ENCODE results near the gene SLITRK3.
A peak's percentile ranks its signal among the peaks of the same experiment; 100 is the strongest.

The SLITRK3 gene, protein sequence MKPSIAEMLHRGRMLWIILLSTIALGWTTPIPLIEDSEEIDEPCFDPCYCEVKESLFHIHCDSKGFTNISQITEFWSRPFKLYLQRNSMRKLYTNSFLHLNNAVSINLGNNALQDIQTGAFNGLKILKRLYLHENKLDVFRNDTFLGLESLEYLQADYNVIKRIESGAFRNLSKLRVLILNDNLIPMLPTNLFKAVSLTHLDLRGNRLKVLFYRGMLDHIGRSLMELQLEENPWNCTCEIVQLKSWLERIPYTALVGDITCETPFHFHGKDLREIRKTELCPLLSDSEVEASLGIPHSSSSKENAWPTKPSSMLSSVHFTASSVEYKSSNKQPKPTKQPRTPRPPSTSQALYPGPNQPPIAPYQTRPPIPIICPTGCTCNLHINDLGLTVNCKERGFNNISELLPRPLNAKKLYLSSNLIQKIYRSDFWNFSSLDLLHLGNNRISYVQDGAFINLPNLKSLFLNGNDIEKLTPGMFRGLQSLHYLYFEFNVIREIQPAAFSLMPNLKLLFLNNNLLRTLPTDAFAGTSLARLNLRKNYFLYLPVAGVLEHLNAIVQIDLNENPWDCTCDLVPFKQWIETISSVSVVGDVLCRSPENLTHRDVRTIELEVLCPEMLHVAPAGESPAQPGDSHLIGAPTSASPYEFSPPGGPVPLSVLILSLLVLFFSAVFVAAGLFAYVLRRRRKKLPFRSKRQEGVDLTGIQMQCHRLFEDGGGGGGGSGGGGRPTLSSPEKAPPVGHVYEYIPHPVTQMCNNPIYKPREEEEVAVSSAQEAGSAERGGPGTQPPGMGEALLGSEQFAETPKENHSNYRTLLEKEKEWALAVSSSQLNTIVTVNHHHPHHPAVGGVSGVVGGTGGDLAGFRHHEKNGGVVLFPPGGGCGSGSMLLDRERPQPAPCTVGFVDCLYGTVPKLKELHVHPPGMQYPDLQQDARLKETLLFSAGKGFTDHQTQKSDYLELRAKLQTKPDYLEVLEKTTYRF

DNA sequence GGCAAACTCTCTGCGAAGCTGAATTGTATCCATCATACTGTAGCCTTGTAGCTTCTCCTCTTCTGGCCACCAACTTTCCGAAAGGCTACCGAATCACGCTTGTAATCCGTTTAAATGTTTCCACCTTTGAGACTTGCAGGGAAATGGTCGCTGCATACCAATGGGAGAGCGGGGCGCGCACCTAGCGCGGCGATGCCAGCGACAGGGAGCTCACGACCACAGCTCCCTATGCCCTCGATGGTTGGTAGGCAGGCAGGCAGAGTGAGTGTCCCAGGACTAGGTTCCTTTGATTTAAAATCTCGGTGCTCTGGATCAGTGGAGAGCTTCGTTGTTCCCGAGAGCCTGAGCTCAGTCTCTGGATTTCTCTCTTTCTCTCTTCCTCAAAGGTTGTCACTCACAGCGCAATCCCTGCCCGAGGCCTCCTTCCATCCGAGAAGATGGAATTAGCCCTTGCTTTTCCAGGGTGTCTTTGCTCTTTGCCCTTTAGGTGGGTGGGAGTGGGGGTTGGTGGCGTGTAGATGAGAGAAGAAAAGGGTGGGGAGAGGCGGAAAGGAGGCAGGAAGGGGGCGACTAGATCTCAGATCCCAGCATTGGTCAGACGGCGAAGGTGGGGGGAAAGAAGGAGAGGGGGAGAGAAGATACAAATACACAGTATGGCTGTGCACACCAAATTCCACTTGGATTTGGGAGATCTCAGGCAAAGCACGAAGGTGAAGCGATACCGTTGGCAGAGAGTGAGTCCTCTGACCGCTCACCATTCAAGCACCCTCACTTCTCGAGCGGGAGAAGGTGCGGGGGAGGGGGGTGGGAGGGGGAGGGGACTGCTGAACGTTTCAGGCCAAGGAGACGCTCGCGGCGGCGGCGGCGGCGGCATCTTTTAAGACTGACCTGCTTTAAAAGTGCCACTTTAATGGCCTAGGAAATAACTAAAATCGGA, at the start of gene SLITRK3:
Gene SLITRK3 (minus strand): TSS at position 745 of the 937 bp plus-strand sequence. CDS start 5,554 bp downstream, outside the sequence.
- DNase-seq: peak; percentile 58

DNA sequence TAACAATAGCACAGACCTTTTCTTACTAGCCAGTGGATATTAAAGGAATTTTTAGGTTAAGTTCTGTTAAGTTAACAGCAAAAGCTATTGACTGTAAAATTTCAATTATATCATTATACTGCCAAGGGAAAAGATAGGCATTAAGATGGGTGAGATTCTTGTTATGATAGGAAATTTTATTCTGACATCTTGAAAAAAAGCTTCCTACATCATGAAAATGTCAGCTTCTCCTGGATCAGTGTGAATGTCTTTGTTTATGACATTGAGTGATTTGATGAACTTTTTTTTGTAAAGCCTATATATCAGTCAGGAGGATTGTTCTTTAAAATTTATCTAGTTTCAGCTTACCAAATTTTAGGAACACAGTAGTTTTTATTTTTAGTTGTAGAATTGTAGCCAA, 47.4 kb upstream of the SLITRK3 start:
- no peak for DNase-seq

DNA sequence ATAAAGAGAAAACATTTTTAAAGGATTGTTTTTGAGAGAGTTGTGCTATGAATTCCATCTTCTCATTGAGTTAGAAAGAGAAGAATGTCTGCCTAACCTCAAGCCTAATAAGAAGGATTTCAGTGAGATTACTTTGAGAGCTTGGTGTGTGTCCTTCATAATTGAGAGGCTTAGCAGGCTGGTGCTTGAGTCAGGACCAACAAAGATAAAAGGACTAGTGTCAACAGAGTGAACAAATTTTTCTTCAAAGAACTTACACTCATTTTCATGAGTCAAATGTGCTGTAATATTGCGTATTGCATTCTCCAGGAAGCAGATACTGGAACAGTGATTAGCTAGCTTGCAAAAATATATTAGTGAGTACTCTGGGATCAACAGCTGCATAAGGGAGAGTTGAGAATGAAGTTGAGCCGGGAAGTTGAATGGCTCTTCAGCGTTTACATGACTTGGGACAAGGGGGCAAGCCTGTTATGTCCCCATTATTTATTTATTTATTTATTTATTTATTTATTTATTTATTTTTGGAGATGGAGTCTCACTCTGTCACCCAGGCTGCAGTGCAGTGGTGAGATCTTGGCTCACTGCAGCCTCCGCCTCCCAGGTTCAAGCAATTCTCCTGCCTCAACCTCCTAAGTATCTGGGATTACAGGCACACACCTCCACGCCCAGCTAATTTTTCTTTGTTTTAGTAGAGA, 37.5 kb upstream of the SLITRK3 start:
- DNase-seq: no peak

DNA sequence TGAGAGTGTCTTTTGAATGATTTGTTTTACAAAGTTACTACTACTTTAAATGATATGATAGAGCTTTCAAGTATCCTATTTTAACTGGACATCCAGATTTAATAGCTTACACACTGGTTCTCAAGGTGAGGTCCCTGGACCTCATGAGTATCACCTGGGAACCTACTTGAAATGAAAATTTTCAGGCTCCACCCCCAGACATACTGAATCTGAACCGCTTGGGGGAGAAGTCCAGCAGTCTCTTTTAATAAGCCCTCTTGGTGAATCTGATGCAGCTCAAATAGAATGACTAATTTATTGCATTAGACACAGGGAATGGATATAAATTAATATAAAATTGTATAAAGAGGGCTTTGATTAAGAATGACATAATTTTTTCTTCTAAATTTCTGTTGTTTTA, 29.4 kb upstream of the SLITRK3 start:
- DNase-seq: no peak

DNA sequence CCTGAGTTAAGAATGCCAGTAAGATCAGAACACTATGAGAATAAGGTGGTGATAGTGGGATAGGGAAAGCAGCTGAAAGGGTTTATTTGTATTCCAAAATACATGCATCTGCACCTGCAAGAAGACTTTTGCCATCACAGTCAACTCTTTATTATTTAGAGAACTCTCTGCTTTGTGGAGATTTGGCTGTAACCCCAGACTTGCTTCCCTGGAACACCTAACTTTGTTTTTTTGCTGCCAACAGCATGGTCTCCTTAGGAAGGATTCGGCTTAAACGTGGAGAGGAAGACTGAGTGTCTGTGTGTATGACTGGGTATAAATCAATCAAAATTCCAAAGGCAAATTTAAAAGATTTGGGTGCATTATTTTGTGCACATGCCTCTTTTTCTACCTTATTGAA, 21.6 kb upstream of the SLITRK3 start:
- no peak for DNase-seq

DNA sequence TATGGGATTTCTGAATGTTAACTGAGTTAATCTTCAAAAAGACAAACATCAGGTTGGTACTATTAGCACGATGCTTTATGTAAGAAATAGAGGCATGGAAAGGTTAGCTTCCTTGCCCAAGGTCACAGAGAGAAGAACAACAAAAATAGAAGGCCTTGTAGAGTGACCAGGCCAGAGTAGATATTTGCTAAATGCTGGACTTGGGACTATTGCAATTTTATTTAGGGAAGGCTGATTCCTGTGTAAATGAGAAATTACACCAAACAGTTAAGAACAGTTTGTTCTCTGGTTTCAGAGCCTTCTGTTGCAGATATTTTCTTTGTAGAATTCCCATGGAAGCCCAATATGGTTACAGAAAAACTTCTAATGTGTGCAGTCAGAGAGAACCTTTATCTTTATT, 16.4 kb upstream of the SLITRK3 start:
- DNase-seq: no peak

DNA sequence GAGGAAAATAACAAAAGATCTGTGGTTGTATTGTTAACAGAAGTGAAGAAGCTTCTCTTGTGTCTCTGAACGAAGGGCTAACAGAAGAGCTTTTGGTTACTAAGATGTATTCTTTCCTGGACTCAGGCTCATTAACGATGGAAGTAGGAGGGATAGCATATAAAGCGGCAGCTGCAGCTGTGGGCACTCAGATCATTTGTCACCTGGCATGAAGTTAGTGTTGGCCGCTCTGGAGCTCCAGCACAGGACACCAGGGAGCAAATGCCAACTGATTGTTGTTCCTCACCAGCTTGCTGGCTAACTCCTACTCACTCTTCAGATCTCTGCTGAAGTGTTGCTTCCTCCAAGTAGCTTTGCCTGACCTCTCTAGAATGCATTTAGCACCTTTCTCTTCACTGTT, 15.5 kb upstream of the SLITRK3 start:
- no peak for DNase-seq

DNA sequence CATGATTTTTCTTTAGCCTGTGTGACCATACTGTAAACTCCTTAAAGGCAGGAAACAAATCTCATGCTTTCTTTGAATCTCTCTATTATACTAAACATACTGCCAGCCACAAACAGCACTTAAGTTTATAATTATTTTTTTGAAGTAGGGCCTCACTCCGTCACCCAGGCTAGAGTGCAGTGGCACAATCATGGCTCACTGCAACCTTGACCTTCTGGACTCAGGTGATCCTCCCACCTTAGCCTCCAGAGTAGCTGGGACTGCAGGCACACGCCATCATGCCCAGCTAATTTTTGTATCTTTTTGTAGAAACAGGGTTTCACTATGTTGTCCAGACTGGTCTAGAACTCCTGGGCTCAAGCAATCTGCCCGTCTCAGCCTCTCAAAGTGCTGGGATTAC, 14.5 kb upstream of the SLITRK3 start:
- no peak for DNase-seq

DNA sequence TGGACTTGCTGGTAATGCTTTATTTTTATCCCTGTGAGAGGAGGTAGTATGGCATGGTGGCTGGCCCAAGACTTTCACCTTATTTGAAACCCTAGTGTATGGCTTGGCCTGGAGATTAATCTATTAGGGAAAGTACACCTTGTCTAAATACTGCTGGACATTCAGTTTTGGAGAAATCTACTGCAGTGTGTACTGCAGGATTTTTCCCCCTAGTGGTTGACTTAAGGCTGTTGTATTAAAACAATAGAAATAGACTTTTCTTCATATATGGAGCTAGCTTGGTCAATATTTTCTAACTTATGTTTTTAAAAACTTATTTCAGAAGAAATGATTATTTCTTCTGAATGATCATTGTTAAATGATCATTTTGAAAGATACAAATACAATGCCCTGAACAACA, 13.9 kb upstream of the SLITRK3 start:
- no peak for DNase-seq

DNA sequence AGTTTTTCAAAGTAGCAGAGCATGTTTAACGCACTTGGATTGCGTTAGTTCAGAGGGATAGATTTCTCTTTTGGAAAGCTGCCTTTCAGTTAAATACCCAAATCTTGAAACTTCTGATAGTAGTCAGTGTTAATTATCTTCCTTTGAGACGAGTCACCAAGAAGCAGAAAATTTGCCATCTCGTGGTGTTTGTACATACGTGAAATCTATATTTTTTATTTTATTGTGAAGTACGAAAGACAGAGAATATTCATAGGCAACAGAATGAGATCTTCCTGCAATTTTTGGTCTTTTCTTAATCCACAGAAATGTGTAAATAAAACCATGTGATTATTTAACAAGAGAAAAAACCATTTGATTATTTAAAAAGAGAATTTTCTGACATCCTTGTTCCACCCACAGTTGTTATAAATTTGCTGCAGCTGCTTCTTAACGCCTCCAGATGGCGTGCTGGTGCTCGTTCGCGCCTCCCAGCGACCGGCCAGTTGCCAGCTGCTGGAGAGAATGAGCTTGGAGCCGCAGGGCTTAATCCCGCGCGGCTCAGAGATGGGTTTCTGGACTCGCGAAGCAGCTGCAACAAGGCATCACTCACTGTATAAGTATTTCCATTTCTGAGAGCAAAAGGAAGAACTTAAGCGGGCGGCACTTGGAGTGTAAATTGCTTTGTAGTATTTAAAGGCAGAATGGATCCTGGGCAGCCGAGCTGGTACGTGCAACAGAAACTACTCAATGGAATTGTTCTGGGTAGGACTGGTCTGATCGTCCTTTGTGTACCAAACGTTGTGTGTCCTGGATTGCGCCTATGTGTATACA, 10.5 kb upstream of the SLITRK3 start:
- peak; percentile 88 for DNase-seq

DNA sequence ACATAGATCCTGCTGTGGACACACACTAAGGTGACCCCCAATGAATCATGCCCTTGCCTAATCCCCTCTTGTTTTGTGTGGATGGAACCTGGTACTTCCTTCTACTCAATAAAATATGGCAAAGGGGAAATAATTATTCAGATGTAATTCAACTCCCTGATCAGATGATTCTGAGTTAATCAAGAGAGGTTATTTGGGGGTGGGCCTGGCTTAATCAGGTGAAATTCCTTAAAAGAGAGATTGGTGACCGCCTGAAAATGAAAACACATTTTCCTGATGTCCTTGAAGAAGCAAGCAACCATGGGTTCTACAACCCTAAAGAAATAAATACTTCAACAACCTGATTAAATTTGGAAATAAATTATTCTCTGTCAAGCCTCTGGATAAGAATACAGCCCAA, 8.3 kb upstream of the SLITRK3 start:
- no peak for DNase-seq

DNA sequence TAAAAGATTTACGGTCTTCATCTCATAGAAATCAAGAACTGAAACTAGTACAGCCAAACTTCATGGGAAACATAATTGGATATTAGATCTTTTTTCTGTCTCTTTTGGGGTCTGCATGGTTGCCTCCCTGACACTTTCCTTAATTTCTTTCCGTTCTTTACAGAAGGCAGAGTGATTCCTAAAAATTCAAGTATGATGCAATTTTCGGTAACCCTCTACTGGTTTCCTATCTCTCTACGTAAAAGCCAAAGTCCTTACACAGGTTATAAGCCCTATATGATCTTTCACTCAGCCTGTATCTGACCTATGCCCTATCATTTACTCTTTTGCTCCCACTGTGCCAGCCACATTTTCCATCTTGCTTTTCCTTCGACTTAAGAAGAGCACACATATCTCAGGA, 6.8 kb upstream of the SLITRK3 start:
- DNase-seq: no peak

DNA sequence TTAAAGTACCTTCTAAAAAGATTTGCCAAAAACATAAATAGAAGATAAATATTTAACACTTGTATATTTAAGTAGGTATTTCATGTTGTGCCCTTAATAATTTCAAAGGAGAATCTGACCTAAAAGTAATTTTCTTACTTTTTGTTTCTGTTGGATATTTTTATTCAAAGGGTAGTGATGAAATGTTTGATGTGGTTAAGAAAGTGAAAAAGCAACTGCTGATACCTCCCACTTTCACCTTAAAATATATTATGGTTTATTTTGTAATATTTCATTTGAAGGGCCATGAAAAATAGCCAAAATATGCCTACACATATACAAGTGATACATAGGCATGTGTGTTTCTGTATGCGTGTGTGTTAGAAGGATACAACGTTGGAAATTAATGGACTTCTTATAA, 5.8 kb upstream of the SLITRK3 start:
- DNase-seq: no peak

DNA sequence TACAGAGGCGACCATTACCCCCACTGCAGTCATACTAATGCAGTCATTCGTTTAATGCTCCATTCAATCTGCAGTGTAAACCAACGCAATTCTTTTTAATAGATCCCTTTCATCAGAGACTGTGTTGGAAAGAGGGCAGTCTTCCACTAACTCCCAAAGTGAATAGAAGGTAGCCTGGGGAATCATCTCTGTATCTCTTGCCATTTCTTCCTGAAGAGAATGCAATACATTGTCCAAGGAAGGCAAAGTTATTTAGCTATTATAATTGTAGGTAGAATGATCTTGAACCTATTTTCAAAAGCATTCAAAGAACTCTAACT, 1.3 kb upstream of the SLITRK3 start:
- DNase-seq: no peak

DNA sequence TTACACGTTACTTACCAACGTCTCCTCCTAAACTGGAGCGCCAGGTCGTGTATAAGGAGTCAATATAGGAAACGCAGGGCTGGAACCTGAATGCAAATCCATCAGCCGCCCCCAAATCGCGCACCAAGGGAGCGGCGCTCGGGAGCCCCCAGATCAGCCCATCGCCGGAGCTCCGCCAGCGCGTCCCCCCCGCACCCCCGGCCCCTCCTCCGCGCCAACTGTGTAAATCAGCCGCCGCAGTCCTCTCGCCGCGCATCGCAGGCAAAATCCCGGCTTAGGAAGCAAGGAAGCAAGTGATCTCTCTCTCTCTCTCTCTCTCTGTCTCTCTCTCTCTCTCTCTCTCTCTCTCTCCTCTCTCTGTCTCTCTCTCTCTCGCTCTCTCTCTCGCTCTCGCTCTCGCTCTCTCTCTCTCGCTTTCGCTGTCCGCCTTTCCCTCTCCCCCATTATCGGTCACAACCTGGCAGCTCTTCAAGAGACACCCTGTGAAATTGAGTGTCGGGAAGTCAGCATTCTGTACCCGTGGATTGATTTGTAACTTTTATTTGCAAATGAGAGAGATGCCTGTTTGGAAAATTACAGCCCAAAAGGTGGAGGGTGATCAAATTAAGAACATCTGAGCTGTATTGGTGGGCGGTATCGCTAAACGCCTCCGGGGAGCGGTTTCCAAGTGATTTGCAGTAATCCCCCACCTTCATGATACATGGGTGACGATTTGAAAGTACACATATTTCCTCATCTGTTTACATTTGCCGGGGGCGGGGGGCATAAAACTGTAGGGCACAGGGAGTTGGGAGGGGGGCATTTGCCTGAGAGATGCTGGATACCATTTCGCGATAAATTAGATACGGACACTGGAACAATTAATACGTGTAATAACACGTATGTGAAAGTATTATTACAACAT, 645 bp upstream of the SLITRK3 start:
- peak; percentile 54 for DNase-seq

DNA sequence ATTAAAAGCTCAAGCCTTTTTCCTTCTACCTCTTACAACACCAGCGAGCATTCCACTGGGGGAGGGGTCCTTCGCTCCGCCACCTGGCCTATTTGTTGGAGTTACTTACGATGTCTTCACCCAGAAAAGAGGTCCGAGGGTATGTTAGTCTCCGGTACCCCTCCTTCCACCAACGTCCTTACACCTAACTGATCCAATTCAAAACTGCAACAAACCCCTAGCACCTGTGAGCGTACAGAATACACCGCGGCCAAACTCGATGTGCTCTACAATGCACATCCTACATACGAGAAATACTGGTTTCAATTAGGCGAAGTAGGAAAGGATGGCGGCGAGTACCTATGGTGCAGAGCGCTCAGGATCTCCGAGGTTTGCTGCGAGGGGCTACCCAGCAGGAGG, 944 bp downstream of the SLITRK3 start:
- DNase-seq: no peak

DNA sequence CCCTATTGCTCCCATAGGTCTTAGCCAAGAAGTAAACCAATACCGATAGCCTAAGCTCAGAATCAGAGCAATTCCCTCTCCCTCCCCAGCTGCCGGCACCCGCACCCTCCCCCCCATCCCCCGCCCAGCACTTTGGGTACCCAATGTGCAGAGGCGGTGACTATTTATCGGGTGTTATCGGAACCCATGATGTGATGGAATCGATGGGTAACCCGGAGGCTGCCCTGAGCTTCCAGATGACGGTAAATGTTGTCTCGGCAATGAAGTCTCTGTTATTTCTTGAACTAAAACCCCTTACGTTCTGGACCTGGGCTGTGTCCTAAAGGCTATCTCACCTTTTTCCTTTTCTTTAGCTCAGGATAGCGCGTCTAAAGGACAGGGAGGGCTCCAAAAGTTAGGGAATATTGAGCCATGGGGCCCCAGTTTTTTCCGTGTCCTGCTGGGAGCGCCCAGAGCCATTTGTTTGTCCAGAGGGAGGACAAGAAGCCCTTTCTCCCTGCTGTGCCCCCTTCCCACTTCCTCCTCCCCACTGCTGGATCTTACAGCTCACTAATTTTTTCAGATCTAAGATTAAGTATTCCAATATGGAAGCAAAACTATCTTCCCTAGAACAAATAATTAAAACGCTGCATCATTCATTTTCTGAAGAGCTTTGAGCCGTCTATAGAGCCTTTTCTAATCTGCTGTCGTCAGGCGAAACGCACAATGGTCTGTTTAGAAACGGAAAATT, 1.5 kb downstream of the SLITRK3 start:
- DNase-seq: peak; percentile 42

DNA sequence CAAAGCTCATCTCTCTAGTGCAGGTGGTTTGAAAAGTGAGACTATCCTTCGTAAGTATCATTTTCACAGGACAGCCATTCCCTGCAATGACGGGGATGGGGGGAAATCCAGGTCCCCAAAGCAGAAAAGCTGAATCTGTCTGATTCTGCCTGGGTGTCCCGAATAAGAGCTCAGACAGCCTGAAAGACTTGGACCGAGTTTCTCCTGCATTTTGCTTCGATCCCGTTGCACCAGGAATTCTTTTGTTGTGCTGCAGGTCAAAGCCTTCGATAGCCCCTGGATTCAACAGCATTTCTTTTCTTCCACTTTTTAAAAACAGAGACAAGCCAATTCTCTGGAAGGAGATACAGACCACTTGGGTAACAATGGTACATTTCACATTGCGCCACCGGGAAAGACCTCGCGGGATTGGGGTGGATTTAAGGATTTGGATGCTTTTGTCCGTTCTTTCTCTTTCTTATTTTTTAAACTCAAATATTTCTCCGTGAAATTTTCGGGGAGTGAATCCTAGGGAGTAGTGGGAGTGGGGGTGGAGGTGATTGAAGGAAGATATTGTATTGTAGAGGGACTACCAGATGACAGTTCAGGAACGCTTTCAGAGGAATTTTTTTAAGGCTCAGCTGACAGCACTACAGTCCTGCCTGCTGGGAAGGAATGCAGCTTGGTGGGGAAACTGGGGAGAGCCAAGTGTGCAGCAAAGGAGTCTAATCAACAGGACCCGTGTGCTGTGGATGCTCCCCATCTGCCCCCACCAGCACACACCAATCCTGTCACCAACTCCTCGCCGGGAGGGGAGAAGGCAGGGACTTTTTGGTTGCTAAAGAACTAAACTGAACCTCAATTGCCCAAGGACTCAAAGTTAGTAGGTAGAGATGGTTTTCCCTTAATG, 2.6 kb downstream of the SLITRK3 start:
- peak; percentile 70 for DNase-seq
